HG02623 (cell line): ENCODE results near the gene LHX8.
"Not testable (repeated sequence)": the region's sequence is repeated elsewhere in the genome, so short reads cannot be mapped to it uniquely, and the experiment has no call there.

ENCODE experiments used
- ATAC-seq: cut with Tn5 transposase; IDR thresholded peaks from one replicate; pipeline ENCODE4 v1.9.1; 2021; ENCODE audit warnings: moderate library complexity; ENCODE audit not compliant: unreplicated experiment

The LHX8 gene

DNA sequence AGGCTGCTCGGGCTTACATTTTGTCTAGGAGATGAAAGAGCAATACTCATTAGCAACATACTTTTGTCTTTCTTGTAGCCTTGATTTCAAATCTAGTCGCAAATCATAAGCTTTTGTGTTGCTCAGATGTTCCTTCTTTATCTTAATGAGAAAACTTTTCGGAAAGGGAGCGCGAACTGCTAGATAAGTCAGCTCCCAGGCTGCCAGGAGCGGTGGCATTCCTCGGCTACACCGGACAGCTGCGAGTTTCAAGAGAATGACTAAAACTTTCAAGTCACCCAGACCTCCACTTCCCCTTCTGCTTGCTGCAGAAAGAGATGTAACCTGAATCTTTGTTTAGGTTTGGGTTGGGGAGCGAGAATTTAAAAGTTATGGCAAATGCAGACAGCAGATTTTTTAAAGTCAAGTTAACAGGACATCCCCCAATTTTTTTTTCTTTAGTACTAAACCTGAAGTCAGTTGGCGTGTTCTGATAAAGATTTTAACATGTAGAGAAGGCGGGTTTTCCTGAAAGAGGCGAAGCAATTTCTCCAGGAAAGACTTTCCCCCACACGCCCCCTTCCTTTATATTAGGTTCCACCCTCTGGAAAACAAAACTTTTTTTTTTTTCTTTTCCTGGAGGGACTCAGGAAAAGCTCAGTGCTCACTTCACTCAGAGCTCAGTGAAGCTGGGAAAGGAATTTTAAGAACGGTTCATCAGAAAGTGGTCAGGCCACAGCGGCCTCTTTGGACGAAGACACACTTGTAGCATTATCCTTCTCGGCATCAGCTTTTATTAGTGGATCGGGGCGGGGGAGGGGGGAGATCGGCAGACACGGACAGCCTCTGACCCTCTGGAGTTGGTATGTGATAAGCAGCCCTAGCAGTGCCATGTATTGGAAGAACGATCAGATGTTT lies at the start of gene LHX8:
TSS of gene LHX8 (plus strand) at position 639 of the 897 bp plus-strand sequence. CDS start 2,227 bp downstream, outside the sequence.
- no peak for ATAC-seq

- ATAC-seq, result no peak
Observed at GRCh38 chr1:75085931-75086330, 48.3 kb upstream of the LHX8 start.

DNA sequence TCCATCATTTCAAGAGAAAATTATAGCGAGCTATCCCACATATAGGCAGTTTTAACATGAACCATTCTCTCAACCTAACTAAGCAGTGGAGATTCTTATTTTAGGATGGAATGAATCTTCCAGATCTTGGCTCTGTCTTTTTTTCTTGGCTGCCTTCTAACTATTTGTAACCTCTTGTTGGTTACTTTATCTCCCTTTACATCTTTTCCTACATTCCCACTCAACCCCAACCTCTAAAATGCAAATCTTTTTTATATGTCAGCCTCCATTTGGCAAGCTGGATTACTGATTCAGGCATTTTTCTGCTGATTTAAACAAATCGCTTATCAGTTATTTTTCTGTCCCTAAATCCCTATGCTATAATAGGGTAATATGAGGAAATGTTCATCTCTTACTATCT lies 46.9 kb upstream of the LHX8 start:
- no peak for ATAC-seq

- ATAC-seq, result no peak
Observed at GRCh38 chr1:75092141-75092540, 42.0 kb upstream of the LHX8 start.

DNA sequence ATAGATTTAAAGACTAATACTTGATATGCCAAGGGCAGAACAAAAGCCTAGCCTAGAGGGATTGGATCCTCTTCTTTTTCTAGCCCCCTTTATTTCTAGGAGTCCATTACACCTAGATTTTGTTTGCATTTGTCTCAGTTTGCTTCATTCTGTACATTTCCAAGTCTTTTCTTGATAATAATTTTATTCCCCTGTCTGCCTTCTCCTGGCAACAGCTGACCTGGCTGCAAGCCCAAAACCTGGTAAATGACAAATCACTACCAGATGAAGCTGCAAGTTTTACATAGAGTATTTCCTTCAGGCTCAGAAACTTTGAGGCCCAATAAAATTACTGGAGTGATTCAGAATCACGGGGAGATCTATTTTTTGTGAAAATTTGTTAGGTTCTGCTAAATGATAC lies 36.5 kb upstream of the LHX8 start:
- ATAC-seq, result no peak

- no peak for ATAC-seq
Observed at GRCh38 chr1:75099581-75099980, 34.6 kb upstream of the LHX8 start.

- no peak for ATAC-seq
Observed at GRCh38 chr1:75100481-75101092, 33.6 kb upstream of the LHX8 start.

DNA sequence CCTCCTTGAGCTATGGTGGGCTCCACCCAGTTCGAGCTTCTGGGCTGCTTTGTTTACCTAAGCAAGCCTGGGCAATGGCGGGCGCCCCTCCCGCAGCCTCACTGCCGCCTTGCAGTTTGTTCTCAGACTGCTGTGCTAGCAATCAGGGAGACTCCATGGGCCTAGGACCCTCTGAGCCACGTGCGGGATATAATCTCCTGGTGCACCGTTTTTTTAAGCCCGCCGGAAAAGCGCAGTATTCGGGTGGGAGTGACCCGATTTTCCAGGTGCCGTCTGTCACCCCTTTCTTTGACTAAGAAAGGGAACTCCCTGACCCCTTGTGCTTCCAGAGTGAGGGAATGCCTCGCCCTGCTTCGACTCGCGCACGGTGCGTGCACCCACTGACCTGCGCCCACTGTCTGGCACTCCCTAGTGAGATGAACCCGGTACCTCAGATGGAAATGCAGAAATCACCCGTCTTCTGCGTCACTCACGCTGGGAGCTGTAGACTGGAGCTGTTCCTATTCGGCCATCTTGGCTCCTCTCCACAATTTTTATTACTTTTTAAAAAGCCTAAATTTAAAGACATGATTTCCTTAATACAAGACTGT lies 21.7 kb upstream of the LHX8 start:
- not testable (repeated sequence) for ATAC-seq

GRCh38 chr1:75115654-75116053 lies 18.5 kb upstream of the LHX8 start:
- no peak for ATAC-seq

GRCh38 chr1:75123756-75124155 lies 10.4 kb upstream of the LHX8 start:
- ATAC-seq, result no peak

DNA sequence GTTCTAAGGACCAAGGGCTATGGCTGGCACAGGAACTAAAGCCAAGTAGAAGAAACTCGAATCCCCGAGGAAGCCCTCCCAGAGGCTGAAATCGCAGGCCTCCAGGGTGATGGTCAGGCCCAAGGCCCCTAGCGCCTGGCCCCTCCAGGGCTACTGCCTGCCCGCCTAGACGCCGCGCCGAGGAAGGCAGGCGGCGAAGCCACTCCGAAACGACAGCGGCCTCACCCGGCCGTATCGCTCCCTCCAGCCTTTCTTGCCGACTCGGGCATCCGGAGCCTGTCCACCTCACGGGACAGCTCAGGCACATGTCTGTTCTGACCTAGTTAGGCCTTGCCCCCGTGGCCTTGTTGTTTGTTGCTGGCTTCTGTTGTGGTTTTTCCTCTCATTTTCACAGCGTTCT lies 9.7 kb upstream of the LHX8 start:
- no peak for ATAC-seq

DNA sequence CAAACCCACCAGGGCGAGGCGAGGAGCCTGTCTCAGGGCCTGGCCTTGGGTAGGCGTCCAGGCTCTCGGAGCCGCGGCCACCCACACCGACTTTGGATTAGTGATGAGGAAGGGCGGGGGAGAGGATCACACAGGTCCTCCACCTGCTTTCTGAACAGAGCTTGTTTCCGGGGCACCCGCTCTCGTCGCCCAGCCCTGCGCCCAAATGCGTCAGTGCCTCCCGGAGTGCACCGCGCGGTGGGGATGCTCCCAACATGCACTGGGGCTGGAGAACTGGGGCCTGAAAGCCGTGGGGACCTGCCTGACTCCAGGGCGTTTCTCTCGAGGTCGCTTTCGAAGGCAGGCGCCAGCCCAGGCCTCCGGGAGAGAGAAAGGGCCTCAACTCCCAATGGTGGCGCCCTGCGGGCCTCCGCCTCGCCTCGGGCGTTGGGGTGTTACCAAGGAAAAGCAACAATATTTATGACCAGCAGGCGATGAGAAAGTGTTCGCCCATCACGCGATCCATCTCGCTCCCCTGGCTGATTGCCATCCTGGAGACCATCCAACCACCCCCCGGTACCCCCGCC lies 8.9 kb upstream of the LHX8 start:
- no peak for ATAC-seq

DNA sequence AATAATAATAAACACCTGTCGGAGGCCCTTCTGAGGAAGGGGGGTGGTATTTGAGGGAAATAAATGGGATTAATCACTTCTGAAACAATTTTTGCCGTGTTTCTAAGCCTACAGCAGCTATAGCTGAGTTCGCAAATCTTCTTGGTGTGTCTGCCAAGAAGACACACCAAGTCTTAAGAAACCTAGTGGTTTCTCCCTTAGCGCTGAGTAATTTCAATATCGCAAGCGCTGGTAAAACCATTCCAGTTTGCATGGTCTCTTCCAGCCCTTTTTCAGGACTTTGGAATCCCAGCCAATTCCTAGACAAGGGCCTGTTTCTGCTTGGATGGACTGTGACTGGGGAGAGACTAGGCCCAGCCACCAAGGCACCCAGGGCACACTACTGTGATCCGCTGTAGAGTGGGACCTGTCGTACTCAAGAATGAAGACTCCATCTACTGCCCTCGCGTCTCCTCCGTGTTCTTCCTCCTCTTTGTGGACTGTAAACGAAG lies 7.5 kb upstream of the LHX8 start:
- no peak for ATAC-seq

GRCh38 chr1:75127916-75128717 lies 6.1 kb upstream of the LHX8 start:
- ATAC-seq, result no peak

GRCh38 chr1:75129660-75129982 lies 4.6 kb upstream of the LHX8 start:
- no peak for ATAC-seq

- ATAC-seq, result no peak
Observed at GRCh38 chr1:75129983-75130789, 4.0 kb upstream of the LHX8 start.

DNA sequence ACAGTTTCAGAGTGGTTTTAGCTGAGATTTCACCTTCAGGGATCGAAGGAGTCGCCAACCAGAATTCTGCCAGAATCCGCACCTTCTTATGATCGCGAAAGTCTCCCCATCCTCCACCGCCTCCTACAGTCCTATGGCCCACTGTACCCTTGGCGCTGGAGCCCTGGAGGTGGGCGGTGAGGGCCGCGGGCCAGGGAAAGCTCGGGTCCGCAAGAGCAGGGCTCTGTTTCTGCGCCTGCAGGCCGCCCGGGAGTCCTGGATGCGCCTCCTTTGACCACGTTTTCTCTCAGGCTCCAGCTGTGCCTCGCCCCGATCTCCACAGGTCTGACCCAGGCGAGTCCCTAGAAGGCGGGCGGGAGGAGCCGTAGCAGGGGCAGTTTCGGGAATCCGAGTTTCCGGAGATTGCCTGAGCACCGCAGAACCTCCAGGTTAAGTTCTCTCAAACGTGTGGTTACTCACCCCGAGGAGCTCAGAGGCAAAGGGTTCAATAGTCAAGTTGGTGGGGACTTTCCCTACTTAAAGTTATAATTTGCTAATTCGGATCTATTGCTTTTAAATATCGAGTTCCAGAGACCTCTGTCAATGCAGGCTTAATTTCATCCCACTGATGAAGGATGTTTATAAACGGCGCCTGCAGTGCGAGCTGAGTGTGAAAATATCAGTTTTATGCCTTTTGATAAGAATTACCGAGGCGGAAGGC lies 3.2 kb upstream of the LHX8 start:
- ATAC-seq, result no peak

DNA sequence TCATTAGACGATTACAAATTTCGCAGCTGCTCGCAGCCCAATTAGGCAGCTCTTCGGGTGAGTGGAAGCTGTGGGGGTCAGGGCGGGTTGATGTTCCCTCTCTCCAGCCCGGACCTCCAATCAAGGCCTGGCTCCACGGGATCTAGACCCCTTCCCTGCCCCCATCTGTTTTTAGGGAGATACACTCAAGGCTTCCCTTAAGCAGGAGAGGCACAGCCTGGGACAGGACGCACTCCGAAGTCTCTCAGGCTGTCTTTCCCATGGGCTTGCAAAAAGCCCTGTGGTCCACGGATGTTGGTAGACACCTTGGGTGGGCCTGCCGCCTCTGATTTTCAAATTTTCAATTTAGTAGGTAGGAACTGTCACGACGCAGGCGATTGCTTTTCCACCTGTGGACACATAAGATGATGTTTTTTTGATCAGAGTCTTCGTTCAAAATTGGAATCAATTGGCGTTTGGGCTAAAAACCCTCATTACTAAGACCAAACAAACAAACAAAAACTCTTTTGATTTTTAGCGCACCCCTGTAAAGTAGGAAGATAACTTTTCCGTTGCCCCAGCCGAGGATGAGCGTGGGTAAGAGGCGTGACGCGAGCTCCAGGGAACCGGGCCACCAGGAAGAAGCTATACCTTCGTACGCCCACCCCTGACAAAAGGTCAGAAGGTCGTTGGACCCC lies 2.5 kb upstream of the LHX8 start:
- ATAC-seq, result no peak
